Lower leg skin (tissue), 4 donors: Measurements from ENCODE around the gene LSM2. TPM values are rescaled to one million over a fixed set of nuclear protein-coding genes. Genes with fewer than 3 reads are reported as not detected.
A peak's percentile ranks its signal among the peaks of the same experiment; 100 is the strongest.
"Not testable (repeated sequence)": the region's sequence is repeated elsewhere in the genome, so short reads cannot be mapped to it uniquely, and the experiment has no call there.

Experiments used
- DNase-seq, 2 donors: peaks; one replicate each; pipeline ENCODE4 v3.0.0-alpha.2; 2019; ENCODE audit warnings: low spot score in 2 of 2
- H3K4me3 ChIP-seq: fragments of 200-600 bp; sonication (generic); 2 replicates; pipeline ENCODE4 v1.5.1; 2017; ENCODE audit warnings: mild to moderate bottlenecking, low read depth; ENCODE audit not compliant: poor library complexity, severe bottlenecking
- POLR2A ChIP-seq, 2 donors: fragments of 450-650 bp; IDR thresholded peaks; one replicate each; pipeline ENCODE4 v1.6.1; 2016 to 2017; ENCODE audit warnings: antibody characterized with exemption in 2 of 2, mild to moderate bottlenecking in 1 of 2, moderate library complexity in 1 of 2
- WGBS, 2 donors: methylation state at CpG; one replicate each; pipeline ENCODE4 v1.1.5; 2018; 5-methylcytosine and 5-hydroxymethylcytosine counted together
- intact Hi-C: fragments of 100-400 bp; cut with DNase I; formaldehyde crosslinking; loops from one replicate; pipeline ENCODE4 v1.15.0; 2023; ENCODE audit warnings: low total_unique reads
- total RNA-seq, 4 donors: library from RNA; depleted of rRNA; stranded (reverse); fragments of >200 nt; gene quantifications; one replicate each; pipeline ENCODE4 v1.1.0, GENCODE V29; 2016
- TF ChIP-seq, protein P1 (sequence below), 3 donors: fragments of 450-650 bp; IDR thresholded peaks; one replicate each; pipeline ENCODE4 v1.5.1; 2016; ENCODE audit warnings: antibody characterized with exemption in 3 of 3, mild to moderate bottlenecking in 3 of 3, moderate library complexity in 2 of 3

The LSM2 gene
- total RNA-seq, 4 donors from 2014 or later, result 24.7 to 34.5 (median 28.7) TPM

DNA sequence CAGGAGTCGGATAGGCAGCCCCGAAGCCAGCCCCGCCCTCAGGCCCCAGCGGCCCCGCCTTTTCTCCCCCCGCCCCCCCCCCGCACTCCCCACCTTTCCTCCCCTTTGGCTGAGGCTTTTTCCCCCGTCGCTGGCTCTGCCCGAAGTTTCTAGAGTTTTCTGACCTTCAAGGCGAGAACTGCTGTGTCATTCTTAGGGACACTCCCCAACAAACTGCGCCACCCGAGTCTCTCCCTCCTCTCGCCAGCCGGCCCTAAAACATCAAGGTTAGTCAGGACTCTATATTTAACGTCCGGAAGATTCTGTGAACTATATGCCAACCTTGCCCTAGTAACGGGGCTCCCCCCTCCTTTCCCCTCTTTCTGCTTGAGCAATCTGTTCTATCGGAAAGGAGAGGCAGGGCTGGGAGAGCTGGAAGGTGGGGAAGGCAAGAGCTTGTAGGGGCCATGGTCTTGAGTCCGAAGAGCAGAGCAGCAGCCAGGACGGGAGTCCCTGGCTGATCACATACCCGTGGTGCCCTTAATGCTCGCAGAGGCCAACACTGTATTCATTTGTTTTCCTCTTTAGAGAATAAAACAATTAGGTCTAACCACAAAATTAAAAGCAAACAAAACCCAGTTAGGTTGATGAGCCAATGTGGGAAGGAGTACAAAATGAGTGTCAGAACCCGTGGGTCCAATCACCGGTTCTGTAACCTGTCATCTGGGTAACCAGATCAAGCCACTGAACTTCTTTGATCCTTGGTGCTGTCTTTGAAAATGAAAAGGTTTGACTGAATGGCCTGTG is 15.5 kb upstream of the LSM2 start:
- peak overlapping the region; percentile 19 for H3K4me3 ChIP-seq
- 1 to 2% methylated on average over 25 of the region's 25 CpGs for WGBS, 2 donors
- intact Hi-C loops, result no loop called here
- TF ChIP-seq POLR2A (IDR thresholded peaks at IDR 0.05), result peak in 1 of 2 donors; percentile 50
- TF ChIP-seq, protein P1, sequence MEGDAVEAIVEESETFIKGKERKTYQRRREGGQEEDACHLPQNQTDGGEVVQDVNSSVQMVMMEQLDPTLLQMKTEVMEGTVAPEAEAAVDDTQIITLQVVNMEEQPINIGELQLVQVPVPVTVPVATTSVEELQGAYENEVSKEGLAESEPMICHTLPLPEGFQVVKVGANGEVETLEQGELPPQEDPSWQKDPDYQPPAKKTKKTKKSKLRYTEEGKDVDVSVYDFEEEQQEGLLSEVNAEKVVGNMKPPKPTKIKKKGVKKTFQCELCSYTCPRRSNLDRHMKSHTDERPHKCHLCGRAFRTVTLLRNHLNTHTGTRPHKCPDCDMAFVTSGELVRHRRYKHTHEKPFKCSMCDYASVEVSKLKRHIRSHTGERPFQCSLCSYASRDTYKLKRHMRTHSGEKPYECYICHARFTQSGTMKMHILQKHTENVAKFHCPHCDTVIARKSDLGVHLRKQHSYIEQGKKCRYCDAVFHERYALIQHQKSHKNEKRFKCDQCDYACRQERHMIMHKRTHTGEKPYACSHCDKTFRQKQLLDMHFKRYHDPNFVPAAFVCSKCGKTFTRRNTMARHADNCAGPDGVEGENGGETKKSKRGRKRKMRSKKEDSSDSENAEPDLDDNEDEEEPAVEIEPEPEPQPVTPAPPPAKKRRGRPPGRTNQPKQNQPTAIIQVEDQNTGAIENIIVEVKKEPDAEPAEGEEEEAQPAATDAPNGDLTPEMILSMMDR (IDR thresholded peaks at IDR 0.05), result no peak
- peak; percentile 88 to 97 for DNase-seq

DNA sequence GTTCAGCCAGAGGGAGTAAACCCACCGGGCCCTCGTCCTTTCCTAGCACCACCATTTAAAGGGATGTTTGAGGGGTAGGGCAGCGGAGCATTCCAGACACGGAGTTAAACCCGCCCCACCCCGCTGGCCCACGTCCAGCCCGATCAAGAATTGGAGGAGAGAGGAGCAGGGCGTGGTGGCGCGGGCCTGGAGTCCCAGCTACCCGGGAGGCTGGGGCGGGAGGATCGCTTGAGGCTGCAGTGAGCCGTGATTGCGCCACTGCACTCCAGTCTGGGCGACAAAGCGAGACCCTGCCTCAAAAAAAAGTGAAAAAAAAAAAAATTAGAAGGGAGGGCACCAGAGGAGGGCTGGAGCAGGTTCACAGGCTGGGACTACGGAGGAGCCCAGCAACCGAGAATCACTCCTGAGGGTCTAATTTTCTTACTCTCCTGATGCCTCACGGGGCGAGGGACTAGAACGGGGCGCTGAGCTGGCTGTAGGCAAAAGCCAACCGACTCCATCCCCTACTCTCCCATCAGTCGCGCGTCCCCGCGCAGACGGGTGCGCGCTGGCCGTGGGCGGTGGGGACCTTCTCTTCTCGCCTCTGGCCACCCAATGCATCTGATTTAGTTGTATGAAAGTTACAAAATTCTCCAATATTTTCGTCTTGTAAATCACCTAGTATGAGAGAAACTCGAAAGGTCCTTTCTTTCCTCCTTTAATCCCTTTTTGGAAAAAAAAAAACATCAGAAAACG is 14.7 kb upstream of the LSM2 start:
- intact Hi-C loops, result no loop called here
- WGBS, 2 donors, result 4 to 5% methylated on average over 39 of the region's 39 CpGs
- peak overlapping the region; percentile 18 for H3K4me3 ChIP-seq
- DNase-seq, result peak in 1 of 2 donors; percentile 95
- TF ChIP-seq POLR2A (IDR thresholded peaks at IDR 0.05), result no peak
- TF ChIP-seq, protein P1 (IDR thresholded peaks at IDR 0.05), result no peak

DNA sequence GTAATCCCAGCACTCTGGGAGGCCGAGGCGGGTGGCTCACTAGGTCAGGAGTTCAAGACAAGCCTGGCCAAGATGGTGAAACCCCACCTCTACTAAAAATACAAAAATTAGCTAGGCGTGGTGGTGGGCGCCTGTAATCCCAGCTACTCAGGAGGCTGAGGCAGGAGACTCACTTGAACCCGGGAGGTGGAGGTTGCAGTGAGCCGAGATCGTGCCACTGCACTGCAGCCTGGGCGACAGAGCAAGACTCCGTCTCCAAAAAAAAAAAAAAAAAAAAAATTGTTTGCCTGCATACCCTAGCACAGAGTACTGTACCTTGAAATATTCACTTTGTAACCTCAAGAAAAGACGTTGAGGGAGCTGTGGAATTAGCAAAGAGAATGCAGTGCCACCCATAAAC is 13.6 kb upstream of the LSM2 start:
- intact Hi-C loops, DNase-seq, H3K4me3 ChIP-seq: not testable (repeated sequence)
- WGBS, 2 donors, result 67 to 79% methylated on average over 9 to 10 of the region's 10 CpGs

DNA sequence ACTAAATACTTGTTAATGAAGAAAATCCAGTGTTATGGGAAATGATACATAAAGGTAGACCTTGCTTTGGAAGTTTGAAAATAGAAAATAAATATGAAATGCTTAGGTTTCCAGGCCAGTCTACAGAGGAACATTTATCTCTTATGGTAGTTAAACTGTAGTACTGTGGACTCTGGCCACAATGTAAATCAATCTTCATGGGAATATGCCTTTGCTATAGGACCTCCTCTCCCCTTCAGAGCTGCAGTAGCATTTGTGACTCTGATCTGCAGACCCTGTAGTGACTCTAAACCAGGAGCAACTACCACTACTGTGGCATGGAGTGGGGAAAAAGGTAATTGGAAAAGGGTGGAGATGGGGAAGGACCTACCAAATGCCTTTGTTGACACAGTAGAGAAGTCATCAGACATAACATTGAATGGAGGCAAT is 13.1 kb upstream of the LSM2 start:
- H3K4me3 ChIP-seq, result no peak overlapping the region
- no peak for DNase-seq
- TF ChIP-seq, protein P1 (IDR thresholded peaks at IDR 0.05), result no peak
- no peak for TF ChIP-seq POLR2A (IDR thresholded peaks at IDR 0.05)
- intact Hi-C loops, result no loop called here

DNA sequence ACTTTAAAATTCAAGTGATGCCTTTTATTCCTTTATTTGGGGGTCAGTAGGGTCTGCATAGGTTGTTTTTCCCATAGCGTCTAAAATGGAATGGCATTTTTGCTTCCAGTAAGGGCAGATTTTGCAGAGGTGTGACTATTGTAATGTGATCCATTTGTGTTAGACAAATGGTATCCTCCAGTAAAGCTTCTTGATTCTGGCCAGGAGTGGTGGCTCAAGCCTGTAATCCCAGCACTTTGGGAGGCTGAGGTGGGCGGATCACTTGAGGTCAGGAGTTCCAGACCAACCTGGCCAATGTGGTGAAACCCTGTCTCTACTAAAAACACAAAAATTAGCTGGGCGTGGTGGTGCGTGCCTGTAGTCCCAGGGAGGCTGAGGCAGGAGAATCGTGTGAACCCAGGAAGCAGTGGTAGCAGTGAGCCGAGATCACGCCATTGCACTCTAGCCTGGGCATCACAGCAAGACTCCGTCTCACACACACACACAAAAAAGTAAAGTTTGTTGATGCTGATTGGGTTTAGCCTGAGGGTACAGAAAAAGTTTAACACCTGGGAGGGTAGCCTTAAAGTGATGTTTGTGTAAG is 11.3 kb upstream of the LSM2 start:
- DNase-seq, intact Hi-C loops: not testable (repeated sequence)
- 11 to 29% methylated on average over 8 of the region's 8 CpGs for WGBS, 2 donors
- peak overlapping the region; percentile 20 for H3K4me3 ChIP-seq

DNA sequence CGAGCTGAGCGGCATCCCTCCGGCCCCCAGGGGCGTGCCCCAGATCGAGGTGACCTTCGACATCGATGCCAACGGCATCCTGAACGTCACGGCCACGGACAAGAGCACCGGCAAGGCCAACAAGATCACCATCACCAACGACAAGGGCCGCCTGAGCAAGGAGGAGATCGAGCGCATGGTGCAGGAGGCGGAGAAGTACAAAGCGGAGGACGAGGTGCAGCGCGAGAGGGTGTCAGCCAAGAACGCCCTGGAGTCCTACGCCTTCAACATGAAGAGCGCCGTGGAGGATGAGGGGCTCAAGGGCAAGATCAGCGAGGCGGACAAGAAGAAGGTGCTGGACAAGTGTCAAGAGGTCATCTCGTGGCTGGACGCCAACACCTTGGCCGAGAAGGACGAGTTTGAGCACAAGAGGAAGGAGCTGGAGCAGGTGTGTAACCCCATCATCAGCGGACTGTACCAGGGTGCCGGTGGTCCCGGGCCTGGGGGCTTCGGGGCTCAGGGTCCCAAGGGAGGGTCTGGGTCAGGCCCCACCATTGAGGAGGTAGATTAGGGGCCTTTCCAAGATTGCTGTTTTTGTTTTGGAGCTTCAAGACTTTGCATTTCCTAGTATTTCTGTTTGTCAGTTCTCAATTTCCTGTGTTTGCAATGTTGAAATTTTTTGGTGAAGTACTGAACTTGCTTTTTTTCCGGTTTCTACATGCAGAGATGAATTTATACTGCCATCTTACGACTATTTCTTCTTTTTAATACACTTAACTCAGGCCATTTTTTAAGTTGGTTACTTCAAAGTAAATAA is 10.6 kb upstream of the LSM2 start:
- intact Hi-C loops, DNase-seq: not testable (repeated sequence)
- WGBS, 2 donors, result 28 to 31% methylated on average over 16 of the region's 37 CpGs
- peak overlapping the region; percentile 38 for H3K4me3 ChIP-seq
